HG02973 (cell line): ENCODE data around the gene DOCK11.

ENCODE experiments used
- ATAC-seq: cut with Tn5 transposase; IDR thresholded peaks from one replicate; pipeline ENCODE4 v1.9.1; 2021; ENCODE audit warnings: moderate library complexity; ENCODE audit not compliant: unreplicated experiment

DOCK11 gene

DNA sequence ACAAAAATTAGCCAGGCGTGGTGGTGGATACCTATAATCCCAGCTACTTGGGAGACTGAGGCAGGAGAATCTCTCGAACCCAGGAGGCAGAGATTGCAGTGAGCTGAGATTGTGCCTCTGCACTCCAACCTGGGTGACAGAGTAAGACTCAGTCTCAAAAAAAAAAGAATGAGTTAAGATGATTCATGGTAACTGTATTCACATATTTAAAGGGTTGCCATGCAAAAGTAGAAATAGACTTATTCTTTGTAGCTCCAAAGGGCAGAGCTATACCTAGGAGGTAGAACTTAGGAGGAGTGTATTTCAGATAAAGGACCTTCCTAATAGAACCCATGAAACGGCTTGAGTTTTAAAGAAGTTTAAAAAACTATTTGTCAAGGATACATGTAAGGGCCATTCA lies 127.4 kb downstream of the DOCK11 start:
- ATAC-seq: no peak

DNA sequence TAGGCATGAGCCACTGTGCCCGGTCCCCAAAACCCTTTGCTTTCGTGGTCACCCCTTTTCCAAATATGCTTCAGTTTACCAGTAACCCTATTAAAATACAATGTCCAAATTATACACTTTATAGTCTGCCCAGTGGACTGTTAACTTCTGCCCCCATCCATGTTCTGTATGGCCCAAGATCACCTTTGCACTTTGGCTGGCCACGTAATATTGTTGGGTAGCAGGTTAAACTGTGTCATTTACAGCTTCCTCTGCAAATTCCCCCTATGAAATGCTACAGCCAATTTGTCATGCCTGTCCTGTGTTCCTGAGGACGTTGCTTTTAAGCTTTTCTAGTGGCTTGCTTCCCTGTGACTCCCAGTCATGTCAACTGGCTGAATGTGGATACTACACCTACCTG lies 130.7 kb downstream of the DOCK11 start:
- no peak for ATAC-seq

DNA sequence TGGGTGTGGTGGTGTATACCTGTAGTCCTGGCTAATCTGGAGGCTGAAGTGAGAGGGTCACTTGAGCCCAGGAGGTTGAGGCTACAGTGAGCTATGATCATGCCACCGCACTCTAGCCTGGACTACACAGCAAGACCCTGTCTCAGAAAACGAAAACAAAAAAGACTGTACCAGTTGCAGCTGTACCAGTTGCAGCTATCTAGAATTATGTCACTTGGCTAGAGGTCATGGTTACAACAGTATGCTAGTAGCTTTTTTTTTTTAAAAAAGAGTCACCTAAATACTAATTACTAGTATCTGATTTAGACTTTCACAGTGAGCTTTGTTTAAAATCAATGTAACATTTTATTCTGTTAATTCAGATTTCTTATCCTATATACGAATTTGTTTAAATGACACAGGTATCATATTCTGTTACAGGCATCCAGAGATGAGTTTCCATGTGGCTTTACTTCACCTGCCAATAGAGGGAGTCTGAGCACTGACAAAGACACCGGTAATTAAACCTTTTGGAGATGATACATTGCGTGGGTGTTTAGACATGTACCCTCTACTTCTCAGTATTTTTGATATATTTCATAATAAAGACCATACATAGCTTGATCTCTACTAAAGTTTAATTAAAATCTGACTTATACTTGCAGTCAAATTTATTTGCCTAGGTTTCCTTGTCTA lies 131.6 kb downstream of the DOCK11 start:
- no peak for ATAC-seq

DNA sequence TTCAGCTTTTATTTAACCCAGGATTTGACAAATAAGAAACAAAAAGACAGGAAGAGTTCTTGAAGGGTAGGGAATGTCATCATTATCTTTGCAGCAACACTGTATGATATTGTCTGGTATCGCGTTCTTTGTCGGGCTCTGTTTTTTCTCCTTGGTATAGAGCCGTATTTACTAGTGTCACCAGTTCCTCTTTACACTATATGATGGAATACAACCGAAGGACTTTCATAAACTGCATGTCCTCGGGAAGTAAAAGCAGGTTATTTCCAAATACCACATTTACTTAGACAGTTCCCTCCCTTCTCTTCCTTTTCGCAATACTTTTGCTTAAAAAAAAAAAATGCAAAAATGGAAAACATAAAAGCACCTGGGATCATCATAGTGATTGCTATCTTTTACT lies 135.2 kb downstream of the DOCK11 start:
- ATAC-seq: no peak

DNA sequence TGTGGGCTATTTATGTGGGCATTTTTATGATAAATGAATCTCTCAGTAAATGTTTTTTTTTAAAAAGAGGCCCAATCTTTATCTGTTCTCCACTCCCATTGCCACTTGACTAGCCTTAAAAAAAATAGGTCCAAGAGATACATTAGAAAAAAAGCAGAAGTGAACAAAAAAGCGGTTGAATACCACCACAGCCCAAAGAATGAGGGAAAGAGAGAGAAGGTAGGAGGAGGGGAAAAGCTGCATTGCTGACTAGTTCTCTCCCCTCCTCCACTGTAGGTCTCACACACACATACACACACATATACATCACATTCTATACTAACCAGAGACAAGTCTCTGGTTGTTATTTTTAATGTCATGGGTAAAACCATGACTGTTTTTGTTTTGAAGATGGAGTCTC lies 136.0 kb downstream of the DOCK11 start:
- no peak for ATAC-seq

DNA sequence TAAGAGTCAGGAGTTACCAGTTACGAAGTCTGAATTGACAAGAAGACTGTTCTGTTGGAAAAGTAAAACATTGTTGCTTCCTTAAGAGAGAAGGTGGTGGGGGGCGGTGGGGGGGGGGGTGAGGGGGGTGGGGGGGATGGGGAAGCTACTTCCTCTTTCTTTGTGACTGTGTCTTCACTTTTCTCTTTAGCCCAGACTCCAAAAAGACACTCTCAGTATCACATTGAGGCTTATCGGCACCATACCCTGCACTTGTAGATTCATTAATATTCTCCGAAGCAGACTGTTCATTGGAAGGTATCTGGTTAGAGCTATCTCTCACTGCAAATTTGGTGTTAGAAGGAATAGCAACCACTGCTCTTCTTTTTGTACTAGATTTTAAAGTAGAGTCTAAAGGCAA lies 137.2 kb downstream of the DOCK11 start:
- ATAC-seq: no peak

DNA sequence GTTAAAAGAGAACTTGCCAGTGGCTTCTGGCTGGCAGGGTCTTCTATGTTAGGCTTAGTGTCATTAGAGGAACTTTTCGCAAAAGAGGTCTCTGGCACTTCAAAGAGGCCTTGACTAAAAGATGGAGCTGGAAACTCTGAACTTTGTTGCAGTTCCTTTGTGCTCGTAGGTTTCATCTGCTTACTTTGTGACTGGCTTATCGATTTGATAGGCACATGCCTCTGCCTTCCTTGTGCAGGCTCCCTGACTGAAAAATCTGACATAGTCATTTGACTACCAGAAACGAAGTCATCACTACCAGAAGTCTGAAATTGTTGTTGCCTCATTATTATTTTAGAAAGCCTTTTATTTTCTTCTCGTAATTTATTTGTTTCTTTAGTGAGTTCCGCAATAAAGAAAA lies 137.9 kb downstream of the DOCK11 start:
- ATAC-seq: no peak

DNA sequence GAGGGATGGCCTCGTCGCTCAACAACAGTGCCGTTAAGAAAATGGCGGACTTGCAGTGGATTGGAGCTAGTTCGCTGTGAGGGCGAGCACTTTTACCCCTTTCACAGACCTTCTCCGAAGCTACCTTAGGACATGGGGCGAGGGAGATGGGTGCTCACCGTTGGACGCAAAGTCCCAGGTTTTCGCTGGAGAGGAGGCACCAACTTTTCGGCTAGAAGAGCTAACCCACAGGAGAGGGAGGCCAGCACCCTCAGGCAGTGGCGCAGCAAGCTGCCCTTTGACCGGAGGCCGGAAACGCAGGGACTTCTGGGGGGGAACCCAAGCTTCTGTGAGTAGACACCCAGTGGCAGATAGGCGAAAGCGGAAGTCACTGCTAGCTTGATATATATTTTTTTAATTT lies 138.7 kb downstream of the DOCK11 start:
- no peak for ATAC-seq

DNA sequence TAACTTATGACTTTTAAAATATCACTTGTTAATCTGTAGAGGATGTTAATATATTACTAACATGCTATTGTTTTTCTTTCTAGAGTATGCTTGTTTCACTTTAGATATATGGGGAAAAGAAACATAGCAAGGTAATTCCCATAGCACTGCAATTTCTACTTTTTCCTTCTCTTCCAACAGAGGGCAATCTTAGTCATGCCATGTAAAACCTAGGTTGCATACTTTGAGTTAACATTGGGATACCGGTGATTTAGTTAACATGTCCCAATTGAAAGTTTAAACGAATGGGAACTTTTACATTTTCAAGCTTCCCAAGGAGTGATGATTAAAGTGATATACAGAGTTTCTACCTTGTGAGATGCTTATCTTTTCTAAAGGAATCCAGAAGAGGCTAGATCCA lies 142.4 kb downstream of the DOCK11 start:
- ATAC-seq: no peak

DNA sequence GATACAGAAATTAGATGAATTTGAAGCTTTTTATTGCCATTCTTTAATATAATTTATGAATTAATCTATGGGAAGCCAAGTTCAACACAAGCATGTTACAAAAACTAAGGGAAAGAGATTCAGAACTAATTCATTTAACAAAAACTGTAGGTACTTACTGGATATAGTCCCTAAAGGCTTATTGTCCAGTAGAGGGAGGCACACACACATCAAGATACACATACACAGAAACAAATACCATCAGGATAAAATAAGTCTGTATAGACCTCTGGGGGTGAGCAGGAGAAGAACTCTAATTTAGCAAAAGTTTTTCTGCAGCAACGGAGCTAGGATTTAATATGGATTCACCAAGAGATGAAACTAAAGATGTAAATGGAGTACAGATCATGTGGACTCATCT lies 148.8 kb downstream of the DOCK11 start:
- ATAC-seq: no peak

DNA sequence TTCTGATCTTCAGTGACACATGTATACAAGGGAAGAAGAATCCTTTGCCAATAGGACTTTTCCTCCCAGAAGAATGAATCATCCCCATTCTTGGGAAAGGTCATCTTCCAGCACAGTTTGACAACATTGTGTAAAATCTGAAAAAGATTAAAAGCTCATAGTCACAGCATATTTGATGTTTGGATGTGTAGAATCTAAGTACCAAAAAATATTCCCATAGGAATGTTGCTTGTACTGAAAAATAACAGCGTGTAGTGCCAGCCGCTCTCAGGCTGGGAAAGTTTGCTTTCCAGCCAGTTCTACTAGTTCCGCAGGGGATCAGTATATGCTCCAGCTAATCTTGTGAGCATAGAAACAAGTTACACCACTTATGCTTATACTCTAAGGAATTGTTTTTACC lies 157.1 kb downstream of the DOCK11 start:
- ATAC-seq: no peak

DNA sequence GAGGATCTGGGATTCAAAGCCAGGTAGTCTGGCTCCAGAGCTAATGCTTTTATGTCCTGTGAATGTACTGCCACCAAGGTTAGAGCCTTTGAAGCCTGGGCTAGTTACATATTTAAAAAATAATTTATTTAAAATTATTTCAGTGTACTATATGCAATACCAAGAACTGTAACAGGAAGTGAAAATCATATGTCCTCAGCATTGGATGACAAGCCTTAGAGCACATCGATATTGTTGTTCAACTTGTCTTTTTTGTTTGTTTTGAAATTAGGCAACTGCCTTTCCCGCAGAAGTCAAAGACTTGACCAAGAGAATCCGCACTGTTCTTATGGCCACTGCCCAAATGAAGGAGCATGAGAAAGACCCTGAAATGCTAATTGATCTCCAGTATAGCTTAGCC lies 158.7 kb downstream of the DOCK11 start:
- no peak for ATAC-seq

DNA sequence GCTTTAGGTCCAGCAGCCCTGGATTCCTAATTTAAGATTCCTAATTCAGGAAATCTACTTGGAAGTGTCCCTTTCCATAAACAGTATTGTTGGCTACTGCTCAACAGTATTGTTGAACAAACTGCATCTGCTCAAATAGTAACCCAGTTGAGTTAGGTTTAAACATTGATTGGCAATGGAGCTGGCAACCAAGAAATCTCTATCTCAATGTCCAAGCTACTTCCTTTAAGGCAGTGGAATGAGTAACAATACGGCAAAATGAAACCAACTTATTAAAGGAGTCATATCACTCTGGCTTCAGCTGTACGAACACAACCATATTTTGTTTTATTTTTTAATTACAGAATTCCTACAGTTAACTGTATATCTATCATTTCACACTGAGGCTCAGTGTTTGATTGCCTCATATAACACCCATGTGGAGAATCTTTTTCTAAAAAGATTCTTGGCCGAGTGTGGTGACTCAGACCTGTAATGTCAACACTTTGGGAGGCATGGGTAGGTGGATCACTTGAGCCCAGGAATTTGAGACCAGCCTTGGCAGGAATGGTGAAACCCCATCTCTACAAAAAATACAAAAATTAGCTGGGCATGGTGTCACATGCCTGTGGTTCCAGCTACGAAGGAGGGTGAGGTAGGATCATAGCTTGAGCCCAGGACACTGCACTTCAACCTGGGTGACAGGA lies 160.1 kb downstream of the DOCK11 start:
- no peak for ATAC-seq

DNA sequence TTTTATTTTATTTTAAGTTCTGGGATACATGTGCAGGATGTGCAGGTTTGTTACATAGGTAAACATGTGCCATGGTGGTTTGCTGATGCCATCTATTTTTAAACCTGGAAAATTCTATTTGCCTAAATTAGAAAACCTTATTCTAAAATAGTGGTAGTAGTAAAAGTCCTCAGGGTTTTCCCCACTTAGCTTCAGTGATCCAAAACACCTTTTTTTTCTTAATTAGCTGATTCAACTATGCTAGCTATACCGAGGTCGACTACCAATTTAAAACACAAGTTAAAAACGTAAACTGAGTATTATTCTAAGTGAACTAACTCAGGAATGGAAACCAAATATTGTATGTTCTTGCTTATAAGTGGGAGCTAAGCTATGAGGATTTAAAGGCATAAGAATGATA lies 161.8 kb downstream of the DOCK11 start:
- no peak for ATAC-seq

DNA sequence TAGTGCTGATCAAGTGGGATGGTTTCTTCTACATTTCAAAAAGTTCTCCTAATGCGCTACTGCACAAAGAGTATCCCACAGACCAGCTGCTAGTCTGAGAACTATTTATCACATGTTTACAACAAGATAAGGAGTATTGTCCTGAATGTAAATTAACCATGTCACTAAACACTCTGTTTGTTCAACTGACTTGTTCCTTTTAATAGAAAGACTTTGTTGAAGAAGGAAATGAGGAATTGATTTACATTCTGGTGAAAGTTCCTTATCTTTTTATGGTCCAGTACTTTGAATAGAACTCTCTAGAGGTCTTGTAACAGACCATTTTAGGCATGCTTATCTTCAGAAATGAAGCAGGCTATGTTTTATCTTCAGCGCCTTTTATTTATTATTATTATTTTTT lies 164.5 kb downstream of the DOCK11 start:
- ATAC-seq: no peak

DNA sequence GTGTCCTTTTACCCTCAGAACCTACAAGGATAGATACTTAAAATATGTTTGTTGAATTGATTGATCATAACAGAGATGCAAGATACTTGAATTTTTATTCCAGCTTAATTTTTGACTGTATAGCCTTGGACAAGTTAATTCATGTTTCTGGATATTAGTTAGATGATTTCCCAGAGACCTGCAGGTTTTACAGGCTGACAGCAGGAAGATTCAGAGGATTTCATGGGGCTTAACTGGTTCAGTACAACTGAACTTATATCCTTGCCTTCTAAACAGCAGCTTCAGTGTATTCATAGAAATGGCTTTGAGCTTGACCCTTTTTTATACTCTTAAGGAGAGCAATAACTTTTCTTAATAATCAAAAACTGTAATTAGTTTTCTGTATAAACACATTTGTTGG lies 169.6 kb downstream of the DOCK11 start:
- ATAC-seq: no peak

DNA sequence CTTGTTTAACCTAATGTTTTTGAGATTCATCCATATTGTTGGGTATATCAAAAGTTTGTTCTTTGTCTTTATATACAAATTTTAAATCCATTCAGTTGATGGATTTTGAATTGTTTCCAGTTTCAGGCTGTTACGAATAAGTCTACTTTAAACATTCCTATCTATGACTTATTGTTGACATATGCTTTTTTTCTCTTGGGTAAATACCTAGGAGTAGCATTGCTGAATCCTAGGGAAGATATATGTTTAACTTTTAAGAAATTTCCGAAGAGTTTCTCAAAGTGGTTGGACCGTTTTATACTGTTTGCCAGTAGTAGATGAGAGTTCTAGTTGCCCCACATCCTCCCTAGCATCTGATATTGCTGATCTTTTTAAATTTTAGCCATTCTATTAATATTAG lies 170.9 kb downstream of the DOCK11 start:
- no peak for ATAC-seq

DNA sequence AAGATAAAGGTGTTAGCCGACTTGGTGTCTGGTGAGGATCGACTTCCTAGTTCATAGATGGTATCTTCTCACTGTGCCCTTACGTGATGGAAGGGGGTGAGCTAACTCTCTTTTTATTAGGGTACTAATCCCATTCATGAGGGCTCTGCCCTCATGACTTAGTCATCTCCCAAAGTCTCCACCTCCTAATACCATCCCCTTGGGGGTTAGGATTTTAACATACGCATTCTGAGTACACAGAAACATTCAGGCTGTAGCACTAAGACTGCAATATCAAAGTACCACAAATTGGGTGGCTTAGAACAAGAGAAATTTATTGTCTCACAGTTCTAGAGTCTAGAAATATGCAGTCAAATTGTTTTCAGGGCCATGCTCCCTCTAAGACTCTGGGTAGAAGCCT lies 173.8 kb downstream of the DOCK11 start:
- no peak for ATAC-seq

DNA sequence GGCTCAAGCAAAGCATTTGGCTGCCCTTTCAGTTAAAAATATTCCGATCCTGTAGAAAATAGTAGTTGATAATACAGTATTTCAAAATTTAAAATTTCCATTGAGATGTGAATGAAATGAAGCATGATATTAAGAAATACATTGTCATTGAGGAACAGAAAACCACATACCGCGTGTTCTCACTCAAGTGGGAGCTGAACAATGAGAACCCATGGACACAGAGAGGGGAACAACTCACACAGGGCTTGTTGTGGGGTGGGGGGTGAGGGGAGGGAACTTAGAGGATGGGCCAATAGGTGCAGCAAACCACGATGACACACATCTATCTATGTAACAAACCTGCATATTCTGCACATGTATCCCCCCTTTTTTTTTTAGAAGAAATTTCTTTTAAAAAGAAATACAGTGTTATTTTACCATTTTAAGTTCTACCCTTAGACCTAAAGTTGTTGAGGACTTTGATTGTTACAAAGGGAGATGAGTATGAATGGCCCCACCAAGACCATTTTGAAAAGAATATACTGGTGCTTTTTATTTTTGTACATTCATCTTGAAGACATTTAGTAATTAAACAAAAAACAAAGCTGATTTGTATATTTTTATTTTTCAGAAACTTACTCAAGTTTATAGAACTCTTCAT lies 179.8 kb downstream of the DOCK11 start:
- ATAC-seq: no peak

DNA sequence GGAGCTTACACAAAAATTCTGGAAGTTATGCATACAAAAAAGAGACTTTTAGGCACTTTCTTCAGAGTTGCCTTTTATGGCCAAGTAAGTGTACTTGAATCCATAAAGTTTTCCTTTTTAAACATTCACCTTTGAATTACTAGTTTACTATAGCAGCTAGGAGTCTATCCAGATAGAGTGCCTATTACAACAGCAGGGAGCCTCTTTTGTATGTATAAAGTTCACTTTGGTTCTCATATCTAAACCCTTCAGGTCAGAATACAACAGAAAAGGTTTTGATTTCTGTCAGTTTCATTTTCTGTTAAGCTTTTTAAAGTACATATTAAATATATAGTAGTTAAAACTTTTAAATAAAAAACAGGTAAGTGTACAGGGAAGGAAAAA lies 180.3 kb downstream of the DOCK11 start:
- no peak for ATAC-seq

DNA sequence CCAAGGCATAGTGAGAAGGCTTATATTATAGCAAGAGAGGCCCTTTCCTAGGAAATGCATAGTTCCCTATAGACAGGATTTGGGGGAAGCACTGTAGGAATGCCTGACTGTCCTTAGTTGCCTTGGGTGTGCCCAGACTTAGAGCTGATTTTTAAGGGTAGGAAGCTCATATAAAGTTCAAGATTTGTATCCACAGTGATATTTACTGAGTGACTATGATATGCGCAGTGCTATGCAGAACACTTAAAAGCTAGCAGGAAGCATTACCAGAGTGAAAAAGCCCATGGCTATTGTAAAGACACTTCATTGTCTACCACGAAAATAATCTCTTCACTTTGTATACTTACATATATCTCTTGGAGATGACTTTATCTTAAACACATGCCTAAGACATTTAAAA lies 181.7 kb downstream of the DOCK11 start:
- ATAC-seq: no peak

DNA sequence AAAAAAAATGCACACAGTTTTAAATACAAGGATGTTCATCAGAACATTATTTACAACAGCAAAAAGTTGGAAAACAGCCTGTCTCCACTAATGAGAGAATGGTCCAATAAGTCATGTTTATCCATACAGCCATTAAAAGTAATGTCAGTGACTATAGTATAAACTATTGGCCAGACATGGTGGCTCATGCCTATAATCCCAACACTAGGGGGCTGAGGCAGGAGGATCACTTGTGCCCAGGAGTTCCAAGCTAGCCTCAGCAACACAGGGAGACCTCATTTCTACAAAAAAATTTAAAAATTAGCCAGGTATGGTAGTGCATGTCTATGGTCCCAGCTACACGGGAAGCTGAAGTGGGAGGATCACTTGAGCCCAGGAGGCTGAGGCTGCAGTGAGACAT lies 183.7 kb downstream of the DOCK11 start:
- no peak for ATAC-seq
